Measurements from ENCODE around the gene SPAG17. TPM values are rescaled to one million over a fixed set of nuclear protein-coding genes. Genes with fewer than 3 reads are reported as not detected.

The SPAG17 gene
- total RNA-seq, 6 experiments from 2014 or later: not detected

DNA sequence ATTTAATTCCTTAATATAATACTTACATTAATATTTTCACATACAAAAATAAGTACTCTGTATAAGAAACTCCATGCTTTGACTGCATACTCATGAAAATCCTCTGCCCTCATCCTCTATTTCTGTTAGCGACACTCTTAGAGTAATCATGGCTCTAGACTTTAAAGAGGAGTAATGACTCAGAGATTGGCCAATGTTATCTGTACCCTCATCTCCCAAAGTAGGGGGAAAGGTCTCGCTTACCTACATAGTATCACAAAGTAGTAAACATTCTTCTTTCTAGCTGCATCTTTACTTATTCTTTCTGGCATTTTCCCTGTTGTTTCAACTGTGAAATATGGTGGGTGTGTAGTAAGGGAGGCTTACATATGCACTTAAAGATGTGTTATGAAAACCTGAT, 29.8 kb upstream of the SPAG17 start:
- Mint-ChIP-seq H3K27ac (no peak overlapping the region), H3K4me3 (no peak overlapping the region), H3K9me3 (no peaks in the 10 kb centered on the region), H3K36me3 (ENCODE audit: low read depth) (no peaks in the 10 kb centered on the region), H3K4me1 (ENCODE audit: low read depth) (no peaks in the 10 kb centered on the region), H3K27me3 (ENCODE audit: insufficient read depth) (no peaks in the 10 kb centered on the region; the same call in 1 of the 2 replicates)
- TF ChIP-seq, protein P1, sequence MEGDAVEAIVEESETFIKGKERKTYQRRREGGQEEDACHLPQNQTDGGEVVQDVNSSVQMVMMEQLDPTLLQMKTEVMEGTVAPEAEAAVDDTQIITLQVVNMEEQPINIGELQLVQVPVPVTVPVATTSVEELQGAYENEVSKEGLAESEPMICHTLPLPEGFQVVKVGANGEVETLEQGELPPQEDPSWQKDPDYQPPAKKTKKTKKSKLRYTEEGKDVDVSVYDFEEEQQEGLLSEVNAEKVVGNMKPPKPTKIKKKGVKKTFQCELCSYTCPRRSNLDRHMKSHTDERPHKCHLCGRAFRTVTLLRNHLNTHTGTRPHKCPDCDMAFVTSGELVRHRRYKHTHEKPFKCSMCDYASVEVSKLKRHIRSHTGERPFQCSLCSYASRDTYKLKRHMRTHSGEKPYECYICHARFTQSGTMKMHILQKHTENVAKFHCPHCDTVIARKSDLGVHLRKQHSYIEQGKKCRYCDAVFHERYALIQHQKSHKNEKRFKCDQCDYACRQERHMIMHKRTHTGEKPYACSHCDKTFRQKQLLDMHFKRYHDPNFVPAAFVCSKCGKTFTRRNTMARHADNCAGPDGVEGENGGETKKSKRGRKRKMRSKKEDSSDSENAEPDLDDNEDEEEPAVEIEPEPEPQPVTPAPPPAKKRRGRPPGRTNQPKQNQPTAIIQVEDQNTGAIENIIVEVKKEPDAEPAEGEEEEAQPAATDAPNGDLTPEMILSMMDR (IDR thresholded peaks at IDR 0.05): no peak
- no peak for DNase-seq

DNA sequence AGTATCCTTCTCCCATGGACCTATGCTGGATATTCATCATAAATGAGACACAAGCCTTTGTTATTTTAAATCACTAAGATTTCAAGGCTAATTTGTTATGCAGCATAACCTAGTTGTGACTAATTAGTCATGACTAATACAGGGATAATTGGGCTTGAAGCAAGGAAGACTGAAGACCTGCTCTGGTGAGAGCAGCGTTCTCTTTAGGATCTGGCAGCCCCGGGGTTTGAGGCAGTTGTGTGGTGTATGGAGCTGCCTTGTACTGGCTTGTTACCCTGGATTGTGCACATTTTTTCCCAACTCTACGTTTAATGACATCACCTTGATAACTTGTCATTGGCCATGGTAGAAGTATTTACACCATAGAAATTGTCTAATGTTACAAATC, 25.7 kb upstream of the SPAG17 start:
- Mint-ChIP-seq H3K27ac (no peak overlapping the region), H3K4me1 (ENCODE audit: low read depth) (no peaks in the 10 kb centered on the region), H3K36me3 (ENCODE audit: low read depth) (no peaks in the 10 kb centered on the region), H3K27me3 (ENCODE audit: insufficient read depth) (no peaks in the 10 kb centered on the region; the same call in 1 of the 2 replicates), H3K4me3 (no peak overlapping the region), H3K9me3 (no peaks in the 10 kb centered on the region)
- TF ChIP-seq, protein P1 (IDR thresholded peaks at IDR 0.05): no peak
- DNase-seq: no peak

DNA sequence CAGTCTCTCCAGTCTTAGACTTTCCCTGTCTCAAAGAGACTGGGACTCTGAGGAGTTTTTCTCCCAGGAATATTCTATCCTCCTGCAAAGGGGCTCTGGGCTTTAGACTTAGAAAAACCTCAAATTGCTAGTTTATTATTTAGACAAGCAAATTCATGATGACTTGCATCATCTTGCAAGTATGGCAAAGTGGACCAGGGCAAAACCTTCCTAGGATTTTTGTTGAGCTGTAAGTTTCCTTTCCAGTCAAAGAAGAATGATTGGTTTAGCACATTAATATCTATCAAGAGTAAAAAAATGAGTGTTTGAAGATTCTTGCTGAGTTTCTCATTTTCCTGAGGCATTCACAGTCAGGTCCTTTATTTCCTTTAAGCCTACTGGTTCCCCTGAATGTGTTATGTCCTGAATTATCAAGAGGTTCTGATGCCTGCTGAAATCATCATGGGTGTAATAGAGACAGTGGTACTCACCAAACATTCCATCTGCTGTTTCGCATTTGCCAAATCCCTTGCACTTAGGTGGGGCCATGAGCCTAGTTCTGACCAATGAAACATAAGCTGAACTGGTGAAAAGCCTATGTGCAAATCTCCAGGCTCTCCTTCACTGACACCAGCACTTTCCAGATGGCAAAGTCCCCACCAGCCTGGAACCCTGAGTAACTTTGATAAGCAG, 25.2 kb upstream of the SPAG17 start:
- H3K27me3 Mint-ChIP-seq (ENCODE audit: insufficient read depth): no peaks in the 10 kb centered on the region; the same call in 1 of the 2 replicates
- no peaks in the 10 kb centered on the region for H3K9me3 Mint-ChIP-seq
- no peak for DNase-seq
- no peak overlapping the region for H3K27ac Mint-ChIP-seq
- no peaks in the 10 kb centered on the region for H3K4me1 Mint-ChIP-seq (ENCODE audit: low read depth)
- no peak overlapping the region for H3K4me3 Mint-ChIP-seq
- TF ChIP-seq, protein P1 (IDR thresholded peaks at IDR 0.05): no peak
- no peaks in the 10 kb centered on the region for H3K36me3 Mint-ChIP-seq (ENCODE audit: low read depth)

- Mint-ChIP-seq H3K4me3 (no peak overlapping the region), H3K9me3 (no peaks in the 10 kb centered on the region)
Measured at GRCh38 chr1:118209648-118210047, 24.6 kb upstream of the SPAG17 start.

DNA sequence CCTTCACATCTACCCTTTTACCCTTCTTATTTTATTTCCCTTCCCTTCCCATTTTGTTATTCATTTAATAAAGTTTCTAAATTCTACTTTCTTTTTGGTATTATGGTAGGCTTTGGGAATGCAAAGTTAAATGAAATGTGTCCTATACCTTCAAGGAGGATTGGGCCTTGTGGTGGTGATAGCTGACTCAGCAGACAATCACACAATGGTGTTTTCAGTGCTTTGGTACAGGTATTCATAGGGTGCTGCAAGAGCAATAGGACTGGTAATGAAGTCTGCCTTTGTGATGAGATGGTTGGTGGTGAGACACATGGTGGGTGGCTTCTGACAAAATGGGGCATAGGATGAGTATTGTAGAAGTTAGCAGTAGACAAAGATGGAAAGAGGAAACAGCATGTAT, 21.9 kb upstream of the SPAG17 start:
- H3K36me3 Mint-ChIP-seq (ENCODE audit: low read depth): no peaks in the 10 kb centered on the region
- H3K4me3 Mint-ChIP-seq: no peak overlapping the region
- H3K27me3 Mint-ChIP-seq (ENCODE audit: insufficient read depth): no peaks in the 10 kb centered on the region
- no peaks in the 10 kb centered on the region for H3K4me1 Mint-ChIP-seq (ENCODE audit: low read depth)
- H3K9me3 Mint-ChIP-seq: no peaks in the 10 kb centered on the region
- H3K27ac Mint-ChIP-seq: no peak overlapping the region
- TF ChIP-seq, protein P1 (IDR thresholded peaks at IDR 0.05): no peak
- no peak for DNase-seq

More at GRCh38 chr1:118209648-118210047, 24.6 kb upstream of the SPAG17 start:
- DNase-seq: no peak
- TF ChIP-seq, protein P1 (IDR thresholded peaks at IDR 0.05): no peak
- Mint-ChIP-seq H3K27ac (no peak overlapping the region), H3K27me3 (ENCODE audit: insufficient read depth) (no peaks in the 10 kb centered on the region), H3K36me3 (ENCODE audit: low read depth) (no peaks in the 10 kb centered on the region), H3K4me1 (ENCODE audit: low read depth) (no peaks in the 10 kb centered on the region)
